NCI-H82 treated with DMSO at 0.1 percent for 48 hours (cell line): ENCODE results near the gene GRK3.

Experiments used
- DNase-seq: peaks from one replicate; lab custom pipeline; 2025; ENCODE audit not compliant: unreplicated experiment; lab: John Stamatoyannopoulos, UW

Gene GRK3

DNA sequence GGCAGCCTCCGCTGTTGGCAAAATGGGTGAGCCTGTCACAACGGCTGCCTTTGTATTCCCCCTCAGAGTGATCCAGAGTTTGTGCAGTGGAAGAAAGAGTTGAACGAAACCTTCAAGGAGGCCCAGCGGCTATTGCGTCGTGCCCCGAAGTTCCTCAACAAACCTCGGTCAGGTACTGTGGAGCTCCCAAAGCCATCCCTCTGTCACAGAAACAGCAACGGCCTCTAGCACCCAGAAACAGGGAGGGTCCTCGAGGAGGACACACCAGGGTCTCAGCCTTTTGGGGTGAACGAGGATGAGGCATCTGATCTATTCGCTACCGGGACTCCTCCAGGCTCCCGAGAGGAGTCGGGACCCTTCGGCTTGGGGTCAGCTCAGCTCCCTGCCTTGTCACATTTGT is 157.7 kb downstream of the GRK3 start:
- DNase-seq: no peak

DNA sequence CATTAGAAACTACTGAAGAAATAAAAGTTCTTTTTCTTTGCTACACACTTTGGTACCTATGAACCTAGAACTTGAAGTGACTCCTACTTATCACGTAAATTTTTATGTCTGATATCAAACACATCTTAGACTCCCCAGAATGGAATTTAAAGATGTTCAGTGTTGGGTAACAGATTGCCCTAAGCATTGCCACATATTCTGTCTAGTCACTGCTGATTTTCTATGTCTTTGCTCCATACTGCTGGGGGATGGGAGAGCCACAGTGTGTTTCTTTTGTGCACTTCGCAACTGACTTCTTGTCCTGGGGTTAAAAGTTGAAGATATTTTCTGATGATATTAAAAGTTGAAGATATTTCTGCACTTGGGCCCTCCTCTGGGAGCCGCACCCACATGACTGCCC is 158.2 kb downstream of the GRK3 start:
- DNase-seq: no peak

DNA sequence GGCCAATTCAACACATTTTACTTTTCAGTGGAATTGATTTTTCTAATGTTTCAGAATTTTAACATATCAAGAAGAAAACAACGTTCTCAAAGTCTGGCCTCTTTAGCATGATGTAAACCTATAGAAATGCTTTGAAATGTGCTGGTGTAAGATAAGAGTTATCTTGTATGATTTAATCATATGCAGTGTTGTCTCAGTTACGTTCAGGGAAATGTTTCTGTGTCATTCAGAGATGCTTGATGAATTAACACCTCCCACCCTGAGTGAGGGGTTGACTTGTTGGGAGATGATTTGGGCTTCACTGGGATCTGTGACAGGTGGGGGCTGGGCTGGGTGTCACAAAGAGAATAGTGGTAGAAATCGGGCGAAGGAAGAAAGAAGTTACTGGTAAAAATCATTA is 161.8 kb downstream of the GRK3 start:
- DNase-seq: no peak

DNA sequence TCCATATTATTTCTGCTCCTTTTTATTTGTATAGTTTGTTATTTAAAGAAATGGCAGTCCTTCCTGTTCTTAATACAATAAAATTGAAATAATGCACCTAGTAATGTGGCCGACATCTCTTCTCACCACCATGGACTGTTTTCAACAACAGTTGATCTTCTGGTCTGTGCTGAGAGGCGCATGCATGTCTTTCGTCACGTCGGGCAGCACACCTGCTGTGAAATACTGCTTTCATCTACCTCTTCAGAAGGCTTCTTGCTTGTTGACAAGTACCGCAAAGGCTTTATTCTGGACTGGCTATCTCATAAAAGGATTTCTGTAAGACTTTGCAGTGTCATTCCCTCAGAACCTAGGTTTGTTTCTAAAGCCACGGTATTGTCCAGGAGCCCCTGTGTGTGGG is 163.6 kb downstream of the GRK3 start:
- no peak for DNase-seq

DNA sequence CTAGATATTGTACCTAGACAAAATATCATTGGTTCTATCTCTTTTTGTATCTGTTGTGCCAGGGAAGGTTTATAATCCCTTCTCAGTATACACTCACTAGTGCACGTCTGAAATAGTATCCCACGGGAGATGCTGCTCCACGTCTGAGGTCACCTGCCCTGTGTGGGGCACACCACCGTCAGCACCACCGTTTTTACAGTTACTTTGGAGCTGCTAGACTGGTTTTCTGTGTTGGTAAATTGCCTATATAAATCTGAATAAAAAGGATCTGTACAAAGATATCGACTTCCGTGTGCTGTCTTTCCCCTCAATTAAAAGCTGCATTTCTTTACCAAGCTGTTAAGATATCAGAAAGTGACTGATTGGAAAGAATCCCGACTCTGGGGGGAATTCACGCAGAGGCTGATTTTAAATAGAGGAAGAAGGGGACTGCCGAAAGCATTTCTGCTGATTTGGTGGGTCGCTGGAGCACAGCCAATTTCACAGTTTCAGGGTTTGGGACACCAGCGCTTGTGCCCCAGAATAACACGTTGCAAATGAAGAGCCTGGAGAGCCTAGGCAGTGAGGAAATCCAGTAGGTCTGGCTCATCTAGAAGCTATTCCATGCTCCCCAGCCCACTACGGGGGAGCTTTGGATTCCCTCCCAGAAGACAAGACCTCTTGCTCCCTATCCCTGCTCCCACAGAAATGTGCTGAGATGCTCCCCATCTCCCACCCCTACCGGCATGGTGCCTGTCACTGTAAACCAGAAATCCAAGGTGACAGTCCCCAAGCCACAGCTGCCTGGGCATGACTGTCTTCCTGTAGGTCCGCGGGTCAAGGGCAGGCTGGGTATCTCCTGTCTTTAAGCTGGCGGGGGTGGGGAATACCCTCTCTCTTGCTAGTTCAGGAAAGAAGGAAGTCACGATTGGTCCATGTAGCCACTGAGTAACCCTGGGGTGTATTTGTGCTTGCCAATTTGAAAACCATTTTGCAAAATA is 164.8 kb downstream of the GRK3 start:
- DNase-seq: no peak

DNA sequence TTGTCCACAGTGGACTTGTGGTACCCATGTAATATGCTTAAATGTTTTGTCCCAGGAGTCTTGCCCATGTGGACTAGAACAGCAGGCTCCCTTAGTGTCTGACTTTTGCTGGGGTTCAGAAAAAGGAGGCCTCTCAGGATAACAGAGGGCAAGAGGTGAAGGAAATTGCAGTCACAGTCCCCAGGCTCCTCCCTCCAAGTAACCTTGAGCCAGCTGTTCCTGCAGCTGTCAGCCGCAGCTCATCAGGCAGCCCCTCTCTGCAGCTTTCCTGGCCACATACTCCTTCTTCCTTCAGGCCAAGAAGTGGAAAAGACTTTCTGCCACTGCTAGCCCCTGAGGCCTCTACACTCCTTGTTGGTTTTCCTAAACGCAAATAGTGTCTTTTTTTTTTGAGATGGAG is 171.2 kb downstream of the GRK3 start:
- DNase-seq: no peak

DNA sequence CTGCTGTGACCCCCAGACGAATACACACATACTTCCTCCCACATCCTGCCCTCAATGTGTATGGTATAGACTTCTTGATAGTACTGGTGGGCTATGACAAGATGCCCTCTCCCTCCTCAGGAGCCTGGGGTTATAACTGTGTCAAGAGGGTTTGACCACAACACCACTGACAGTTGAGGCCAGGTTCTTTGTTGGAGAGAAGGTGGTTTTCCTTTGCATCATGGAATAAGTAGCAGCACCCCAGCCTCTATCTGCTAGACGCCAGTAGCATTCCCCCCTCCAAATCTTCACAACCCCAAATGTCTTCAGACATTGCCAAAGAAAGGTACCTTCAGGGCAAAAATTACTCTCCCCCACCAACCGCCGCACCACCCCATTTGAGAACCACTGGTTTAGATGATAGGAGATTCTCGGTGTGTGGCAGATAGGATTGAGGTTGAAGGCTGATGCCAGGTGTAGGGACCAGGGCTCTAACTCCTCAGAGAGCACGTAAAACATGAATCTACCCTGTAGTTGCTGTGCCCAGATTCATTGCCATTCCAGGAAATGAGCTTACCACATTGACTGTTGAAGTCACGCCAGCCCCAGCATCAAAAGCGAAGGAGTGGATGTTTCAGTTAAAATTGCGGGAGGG is 172.0 kb downstream of the GRK3 start:
- DNase-seq: no peak

DNA sequence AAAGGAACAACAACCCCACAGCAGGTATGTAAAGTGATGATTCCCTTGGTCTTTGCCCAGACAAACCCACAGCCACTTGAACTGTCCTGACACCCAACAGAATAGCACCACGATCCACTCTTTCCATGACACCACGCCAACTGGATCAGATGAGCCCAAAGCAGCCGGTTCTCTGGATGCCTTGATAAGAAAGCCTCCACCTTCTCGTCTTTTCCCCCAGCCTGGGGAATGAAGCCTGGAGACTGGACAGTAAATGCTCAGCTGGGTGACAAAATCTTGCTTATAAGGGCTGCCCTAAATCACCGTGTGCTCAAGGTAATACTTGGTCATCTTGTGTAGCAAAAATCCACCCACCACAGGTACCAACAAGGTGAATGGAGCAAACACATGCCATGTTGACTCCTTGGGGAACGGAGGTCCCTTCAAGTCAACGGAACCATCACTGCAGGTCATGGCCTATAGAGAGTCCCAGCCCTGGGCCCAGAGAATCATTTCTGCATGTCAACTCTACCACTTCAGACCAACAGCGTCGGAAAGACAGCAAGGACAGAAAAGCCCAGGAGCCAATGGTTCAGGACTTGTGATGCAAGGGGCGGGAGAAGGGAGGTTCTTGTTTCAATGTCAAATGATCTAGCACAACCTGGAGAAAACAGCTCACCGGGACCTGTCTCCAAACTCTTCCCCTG is 175.3 kb downstream of the GRK3 start:
- no peak for DNase-seq

DNA sequence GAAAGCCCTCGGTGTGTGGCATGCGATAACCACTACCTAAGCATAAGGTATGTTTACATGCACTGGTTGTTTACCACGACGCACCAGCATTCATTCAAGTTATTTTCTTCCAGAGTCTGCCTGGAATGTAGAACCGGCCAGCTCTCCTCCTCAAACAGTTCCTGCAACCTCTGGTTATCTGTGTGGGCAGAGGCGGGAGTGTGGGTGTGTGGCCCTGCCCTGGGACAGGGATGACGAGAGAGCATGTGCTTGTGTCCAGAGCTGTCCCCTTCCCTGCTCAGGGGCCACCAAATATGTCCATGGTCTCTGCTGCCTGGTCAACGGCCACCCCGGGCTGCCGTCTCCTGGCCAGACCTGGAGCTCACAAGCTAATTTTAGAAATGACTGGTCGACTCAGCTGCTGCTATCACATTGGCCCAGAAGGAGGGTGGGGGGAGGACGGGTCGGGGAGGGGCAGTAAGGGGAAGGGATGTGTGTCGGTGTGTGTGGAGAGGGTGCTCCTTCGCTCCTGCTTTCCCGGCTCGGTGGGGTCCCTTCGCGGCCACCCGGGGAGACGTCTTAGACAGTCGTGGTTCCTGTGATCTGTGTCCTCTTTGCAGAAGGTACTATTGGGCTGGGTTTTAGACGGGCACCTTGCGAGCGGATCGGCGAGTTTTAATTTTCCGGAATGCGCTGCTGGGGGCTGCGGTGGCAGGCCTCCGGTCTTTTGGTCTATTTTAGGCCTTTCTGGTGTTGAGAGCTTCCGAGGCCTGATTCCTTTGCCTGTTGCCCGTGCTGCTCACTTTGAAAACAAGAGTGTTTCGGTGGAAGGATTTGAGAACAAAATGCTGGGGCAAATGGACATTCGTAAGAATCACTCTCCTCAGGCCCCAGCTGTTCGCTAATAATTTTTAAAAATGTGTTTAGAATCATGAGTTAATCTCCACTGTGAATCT is 177.5 kb downstream of the GRK3 start, which contains the start of gene MYO18B:
TSS of gene MYO18B (plus strand) at position 497 of the 935 bp plus-strand sequence. CDS start 18,905 bp downstream, outside the sequence.
- DNase-seq: no peak

DNA sequence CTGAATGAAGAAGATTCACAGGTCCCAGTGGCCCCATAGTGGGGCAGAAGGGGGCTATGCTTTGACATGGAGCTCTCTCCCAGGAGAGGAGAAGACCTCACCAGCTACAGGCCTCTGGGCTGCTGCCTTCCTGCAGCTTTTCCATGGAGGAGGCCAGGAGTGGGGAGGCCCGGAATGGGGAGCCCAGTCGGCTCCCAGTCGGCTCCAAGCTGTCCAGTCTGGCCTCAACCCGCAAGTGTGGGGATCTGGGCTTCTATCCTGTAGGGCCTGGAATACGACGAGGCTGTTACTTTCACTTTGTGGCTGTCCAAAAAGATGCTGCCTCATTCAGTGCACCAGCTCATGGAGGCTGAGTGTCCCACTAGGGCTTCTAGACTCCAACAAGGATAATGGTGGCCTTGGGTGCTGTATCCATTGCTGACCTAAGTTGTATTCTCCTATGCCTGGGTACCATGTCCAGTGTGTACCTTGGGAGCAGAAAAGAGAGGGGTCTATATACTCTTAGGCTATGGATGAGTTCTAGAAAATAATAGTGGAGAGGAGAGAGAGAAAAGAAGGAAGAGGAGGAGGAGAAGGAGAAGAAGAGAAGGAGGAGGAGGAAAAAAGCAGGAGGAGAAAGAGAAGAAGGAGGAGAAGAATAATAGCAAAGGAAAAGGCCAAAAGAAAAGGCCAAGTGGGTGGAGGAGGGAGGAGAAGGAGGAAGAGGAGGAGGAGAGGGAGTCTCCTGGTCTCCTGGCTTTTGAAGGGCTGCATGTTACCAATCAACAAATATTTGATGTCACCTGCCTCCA is 178.6 kb downstream of the GRK3 start:
- DNase-seq: no peak

DNA sequence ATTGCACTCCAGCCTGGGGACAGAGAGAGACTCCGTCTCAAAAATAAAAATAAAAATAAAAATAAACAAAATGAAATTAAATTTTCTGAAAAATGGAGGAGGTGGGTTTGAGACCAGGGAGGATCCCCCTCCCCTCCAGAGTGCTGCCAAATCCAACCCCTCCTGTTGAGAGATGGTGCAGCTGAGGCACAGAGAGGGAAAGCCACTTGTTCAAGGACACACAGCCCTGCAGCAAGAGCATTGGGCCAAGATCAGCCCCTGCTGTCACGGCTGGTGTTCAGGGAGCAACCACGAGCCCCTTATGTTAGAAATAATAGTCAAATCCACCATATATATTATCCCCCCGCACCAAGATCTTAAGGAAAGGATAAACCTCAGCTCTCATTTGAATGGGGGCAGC is 180.2 kb downstream of the GRK3 start:
- DNase-seq: no peak

DNA sequence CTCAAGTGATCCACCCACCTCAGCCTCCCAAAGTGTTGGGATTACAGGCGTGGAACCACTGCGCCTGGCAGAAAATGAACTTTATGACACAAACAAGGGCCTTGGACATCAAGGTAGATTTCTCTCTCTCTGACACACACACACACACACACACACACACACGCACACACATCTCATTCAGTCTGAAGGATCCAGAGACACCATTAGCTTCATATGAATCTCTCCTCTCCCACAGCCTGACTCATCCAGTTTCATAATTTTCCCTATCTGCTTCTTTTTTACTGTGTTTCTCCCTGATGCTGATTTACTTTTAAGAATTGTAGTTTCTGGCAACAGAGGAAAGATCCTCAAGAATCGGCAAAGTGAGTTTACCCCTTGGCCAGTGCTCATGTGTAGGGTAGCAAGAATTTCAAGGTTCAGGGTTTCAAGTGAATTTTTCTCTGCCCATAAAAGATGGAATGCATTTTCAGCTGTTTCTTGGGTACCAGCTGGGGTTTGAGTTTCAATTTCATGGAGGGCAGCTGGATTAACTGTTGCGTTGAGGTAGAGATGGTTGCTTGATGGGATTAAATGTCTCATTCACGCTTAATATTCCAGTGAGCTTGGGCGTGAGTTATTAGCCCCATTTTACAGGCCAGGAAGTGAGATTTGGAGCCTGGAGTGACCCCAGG is 181.0 kb downstream of the GRK3 start:
- DNase-seq: no peak

DNA sequence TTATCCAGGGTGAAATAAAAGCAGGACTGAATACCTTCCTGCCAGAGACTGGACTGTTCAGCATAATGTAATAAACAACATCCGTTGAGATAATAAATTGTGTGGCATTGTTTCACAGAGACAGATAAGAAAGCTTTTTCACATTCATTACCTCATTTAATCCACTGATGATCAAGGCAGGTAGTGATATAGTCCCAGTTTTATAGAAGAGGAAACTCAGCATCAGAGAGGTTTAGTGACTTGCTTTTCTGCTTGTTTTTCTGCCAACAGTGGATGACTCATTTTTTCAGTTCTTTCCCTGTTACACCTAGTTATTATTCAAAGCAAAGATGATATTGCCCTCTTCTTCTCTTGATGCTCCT is 181.5 kb downstream of the GRK3 start:
- DNase-seq: no peak

DNA sequence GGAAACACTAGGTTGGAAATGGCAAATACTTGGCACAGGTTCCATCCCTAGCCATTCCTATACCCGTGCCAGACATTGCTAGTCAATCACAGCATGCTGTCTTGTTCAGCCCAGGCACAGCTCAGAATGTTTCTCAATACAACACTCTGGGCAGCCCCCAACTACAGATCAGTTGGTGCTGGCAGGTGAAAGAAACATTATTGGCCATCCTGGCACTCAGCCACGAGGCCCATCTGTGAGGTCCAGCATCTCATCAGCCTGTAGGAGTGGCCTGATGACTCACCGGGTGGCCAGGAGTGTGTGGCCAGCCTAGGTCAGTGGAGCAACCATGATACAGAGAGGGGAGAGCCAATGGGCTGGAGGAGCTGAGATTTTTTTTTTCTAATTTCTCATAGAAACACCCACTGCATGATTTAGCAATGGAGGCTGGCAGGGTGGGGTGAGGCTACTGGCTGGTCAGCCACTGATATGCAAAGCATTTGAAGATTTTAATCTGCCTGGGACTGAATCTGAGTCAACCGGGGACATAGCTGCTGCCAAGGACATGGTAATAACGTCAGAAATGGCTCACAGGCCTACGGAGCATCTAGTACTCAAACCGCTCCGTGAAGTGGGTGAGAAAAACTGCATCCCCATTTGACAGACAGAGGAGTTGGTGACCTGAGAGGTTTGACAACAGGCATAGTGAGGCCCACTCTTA is 182.9 kb downstream of the GRK3 start:
- DNase-seq: no peak

DNA sequence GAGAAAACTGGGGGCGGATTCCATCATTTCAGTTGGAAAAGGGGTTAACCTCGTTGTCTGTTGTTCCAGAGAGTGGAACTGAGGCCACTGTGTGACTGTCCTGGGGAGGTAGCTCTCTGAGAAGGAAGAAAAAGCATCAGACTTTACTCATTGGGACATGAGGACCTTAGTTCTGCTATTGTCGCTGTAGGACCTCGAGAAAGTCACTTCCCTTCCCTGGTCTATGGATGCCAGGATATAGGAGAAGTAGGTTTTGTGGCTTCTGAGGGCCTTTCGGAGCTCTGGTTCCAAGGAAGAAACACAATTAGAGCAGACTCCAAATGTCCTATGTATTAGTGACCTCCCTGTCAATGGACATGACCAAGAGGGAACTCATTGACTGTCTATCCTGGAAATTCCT is 183.7 kb downstream of the GRK3 start:
- no peak for DNase-seq

DNA sequence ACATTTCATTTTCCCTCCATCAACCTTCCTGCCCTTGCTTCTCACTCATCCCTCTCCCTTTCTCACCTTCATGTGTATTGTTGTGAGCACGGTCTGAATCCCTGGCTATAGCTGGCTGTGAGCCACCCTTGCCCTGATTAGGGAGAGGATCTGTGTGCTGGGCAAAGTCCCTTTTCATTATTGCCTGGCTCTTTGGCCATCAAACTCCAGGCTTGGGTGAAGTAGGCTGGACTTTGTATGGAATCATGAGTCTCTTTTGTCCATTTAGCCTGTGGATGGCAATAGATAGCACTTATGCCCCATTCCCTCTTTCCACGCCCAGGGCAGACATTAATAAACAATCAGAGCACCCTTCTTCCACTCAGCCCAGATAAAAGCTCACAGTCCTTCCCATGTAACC is 184.2 kb downstream of the GRK3 start:
- DNase-seq: no peak

DNA sequence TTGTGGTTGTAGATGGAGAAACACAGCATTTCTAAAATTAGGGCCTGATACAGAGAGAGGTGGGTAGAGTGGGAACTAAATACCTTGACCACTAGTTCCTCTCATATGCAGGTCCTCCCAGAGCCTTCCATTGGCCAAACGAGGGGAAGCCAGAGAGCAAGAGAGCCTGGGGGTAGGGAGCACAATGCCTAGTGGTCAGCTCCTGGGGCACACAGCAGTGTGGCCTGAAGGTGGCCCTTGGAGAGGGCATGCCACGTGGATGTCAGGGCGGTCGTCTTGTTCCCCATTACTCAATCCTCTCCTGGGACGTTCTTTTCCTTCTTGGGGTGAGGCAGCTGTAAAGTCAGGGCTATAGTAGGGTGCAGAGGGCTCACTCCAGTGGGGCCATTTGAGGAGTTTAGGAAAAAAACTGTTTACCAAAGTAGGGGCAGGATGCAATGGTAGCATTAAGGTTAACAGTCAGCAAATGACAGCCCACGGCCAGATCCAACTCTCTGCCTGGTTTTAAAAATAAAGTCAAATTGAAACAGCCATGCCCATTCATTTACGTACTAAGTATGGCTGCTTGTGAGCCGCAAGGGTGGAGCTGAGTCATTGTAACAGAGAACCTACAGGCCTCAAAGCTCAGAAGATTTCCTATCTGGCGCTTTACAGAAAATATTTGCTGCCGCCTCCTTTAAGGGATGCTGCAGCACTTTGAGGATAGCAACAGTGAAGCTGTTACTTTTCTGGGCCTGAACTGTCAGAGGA is 185.1 kb downstream of the GRK3 start:
- DNase-seq: no peak

DNA sequence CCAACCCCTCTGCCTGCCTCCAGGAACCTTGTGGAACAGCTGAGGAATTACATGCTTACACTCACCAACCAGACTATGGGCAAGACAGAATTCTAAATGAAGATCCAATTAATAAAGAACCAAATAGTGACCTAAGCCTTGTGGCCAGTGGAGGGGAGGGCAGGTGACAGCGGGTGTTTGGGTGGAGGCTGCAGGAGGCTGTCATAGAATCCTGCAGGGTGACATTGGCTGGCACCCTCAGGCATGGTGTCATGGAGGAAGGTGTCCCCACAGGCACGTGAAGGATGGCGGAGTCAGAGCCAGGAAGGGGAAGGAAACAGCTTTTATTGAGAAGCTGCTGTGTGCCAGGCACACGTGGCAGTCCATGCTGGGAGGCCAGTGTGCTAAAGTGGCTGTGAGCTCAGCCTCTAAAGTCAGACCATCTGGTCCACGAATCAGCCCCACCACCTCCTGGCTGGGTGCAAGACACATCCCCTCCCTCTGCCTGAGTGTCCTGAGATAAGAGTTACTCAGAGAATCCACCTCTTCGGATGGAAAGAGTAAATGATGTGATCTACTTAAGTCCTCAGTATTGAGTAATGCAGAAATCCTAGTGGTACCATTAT is 186.2 kb downstream of the GRK3 start:
- DNase-seq: no peak
